Measurements from ENCODE around the gene ERCC1.

Gene ERCC1

GRCh38 chr19:45467115-45467455 lies 43.4 kb upstream of the ERCC1 start:
- H3K9me3 ChIP-seq (ENCODE audit: low read length), result no peaks in the 10 kb centered on the region
- peaks cover 22% of the 10 kb centered on the region for H3K4me1 ChIP-seq (ENCODE audit: insufficient read depth, low read length)
- no peaks in the 10 kb centered on the region for H3K36me3 ChIP-seq (ENCODE audit: insufficient read depth, low read length)
- H2AFZ ChIP-seq (ENCODE audit: low read depth, low read length), result peak overlapping the region; percentile 73
- H3K27me3 ChIP-seq (ENCODE audit: insufficient read depth, low read length), result no peaks in the 10 kb centered on the region
- H3K4me3 ChIP-seq (ENCODE audit: low read length), result peak overlapping the region; percentile 72

- no peaks in the 10 kb centered on the region for H3K9me3 ChIP-seq (ENCODE audit: low read length)
- no peak overlapping the region for H3K4me3 ChIP-seq (ENCODE audit: low read length)
- peaks cover 17% of the 10 kb centered on the region for H3K4me1 ChIP-seq (ENCODE audit: insufficient read depth, low read length)
- H3K36me3 ChIP-seq (ENCODE audit: insufficient read depth, low read length), result no peaks in the 10 kb centered on the region
- no peak overlapping the region for H2AFZ ChIP-seq (ENCODE audit: low read depth, low read length)
- peaks cover 4% of the 10 kb centered on the region for H3K27me3 ChIP-seq (ENCODE audit: insufficient read depth, low read length)
Measured at GRCh38 chr19:45464852-45465441, 41.2 kb upstream of the ERCC1 start.

GRCh38 chr19:45464274-45464673 lies 40.6 kb upstream of the ERCC1 start:
- Histone ChIP-seq H3K36me3 (ENCODE audit: insufficient read depth, low read length) (no peaks in the 10 kb centered on the region), H3K9me3 (ENCODE audit: low read length) (no peaks in the 10 kb centered on the region), H3K4me3 (ENCODE audit: low read length) (no peak overlapping the region), H2AFZ (ENCODE audit: low read depth, low read length) (no peak overlapping the region), H3K4me1 (ENCODE audit: insufficient read depth, low read length) (peaks cover 15% of the 10 kb centered on the region), H3K27me3 (ENCODE audit: insufficient read depth, low read length) (peaks cover 4% of the 10 kb centered on the region)

- Histone ChIP-seq H3K4me3 (ENCODE audit: low read length) (no peak overlapping the region), H3K36me3 (ENCODE audit: insufficient read depth, low read length) (no peaks in the 10 kb centered on the region), H3K27me3 (ENCODE audit: insufficient read depth, low read length) (peaks cover 4% of the 10 kb centered on the region), H2AFZ (ENCODE audit: low read depth, low read length) (no peak overlapping the region), H3K4me1 (ENCODE audit: insufficient read depth, low read length) (peaks cover 10% of the 10 kb centered on the region), H3K9me3 (ENCODE audit: low read length) (no peaks in the 10 kb centered on the region)
Measured at GRCh38 chr19:45463241-45463640, 39.5 kb upstream of the ERCC1 start.

GRCh38 chr19:45462174-45462573 lies 38.5 kb upstream of the ERCC1 start:
- Histone ChIP-seq H3K4me1 (ENCODE audit: insufficient read depth, low read length) (peaks cover 6% of the 10 kb centered on the region), H3K4me3 (ENCODE audit: low read length) (no peak overlapping the region), H3K36me3 (ENCODE audit: insufficient read depth, low read length) (no peaks in the 10 kb centered on the region), H2AFZ (ENCODE audit: low read depth, low read length) (no peak overlapping the region), H3K27me3 (ENCODE audit: insufficient read depth, low read length) (peaks cover 4% of the 10 kb centered on the region), H3K9me3 (ENCODE audit: low read length) (no peaks in the 10 kb centered on the region)

- peaks cover 4% of the 10 kb centered on the region for H3K27me3 ChIP-seq (ENCODE audit: insufficient read depth, low read length)
- H3K9me3 ChIP-seq (ENCODE audit: low read length), result no peaks in the 10 kb centered on the region
- peaks cover 8% of the 10 kb centered on the region for H3K4me1 ChIP-seq (ENCODE audit: insufficient read depth, low read length)
- no peaks in the 10 kb centered on the region for H3K36me3 ChIP-seq (ENCODE audit: insufficient read depth, low read length)
- no peak overlapping the region for H3K4me3 ChIP-seq (ENCODE audit: low read length)
- no peak overlapping the region for H2AFZ ChIP-seq (ENCODE audit: low read depth, low read length)
Measured at GRCh38 chr19:45460807-45461347, 37.2 kb upstream of the ERCC1 start.

GRCh38 chr19:45457776-45458175 lies 34.1 kb upstream of the ERCC1 start:
- H2AFZ ChIP-seq (ENCODE audit: low read depth, low read length), result no peak overlapping the region
- no peaks in the 10 kb centered on the region for H3K9me3 ChIP-seq (ENCODE audit: low read length)
- H3K4me1 ChIP-seq (ENCODE audit: insufficient read depth, low read length), result peaks cover 10% of the 10 kb centered on the region
- peaks cover 4% of the 10 kb centered on the region for H3K27me3 ChIP-seq (ENCODE audit: insufficient read depth, low read length)
- H3K4me3 ChIP-seq (ENCODE audit: low read length), result no peak overlapping the region
- H3K36me3 ChIP-seq (ENCODE audit: insufficient read depth, low read length), result no peaks in the 10 kb centered on the region

GRCh38 chr19:45456500-45456815 lies 32.7 kb upstream of the ERCC1 start:
- H3K4me1 ChIP-seq (ENCODE audit: insufficient read depth, low read length), result peaks cover 10% of the 10 kb centered on the region
- H3K27me3 ChIP-seq (ENCODE audit: insufficient read depth, low read length), result peaks cover 4% of the 10 kb centered on the region
- H3K9me3 ChIP-seq (ENCODE audit: low read length), result no peaks in the 10 kb centered on the region
- H3K4me3 ChIP-seq (ENCODE audit: low read length), result no peak overlapping the region
- no peaks in the 10 kb centered on the region for H3K36me3 ChIP-seq (ENCODE audit: insufficient read depth, low read length)
- H2AFZ ChIP-seq (ENCODE audit: low read depth, low read length), result no peak overlapping the region

- H3K9me3 ChIP-seq (ENCODE audit: low read length), result no peaks in the 10 kb centered on the region
- no peaks in the 10 kb centered on the region for H3K36me3 ChIP-seq (ENCODE audit: insufficient read depth, low read length)
- peaks cover 15% of the 10 kb centered on the region for H3K4me1 ChIP-seq (ENCODE audit: insufficient read depth, low read length)
- H2AFZ ChIP-seq (ENCODE audit: low read depth, low read length), result no peak overlapping the region
- H3K27me3 ChIP-seq (ENCODE audit: insufficient read depth, low read length), result peaks cover 3% of the 10 kb centered on the region
- H3K4me3 ChIP-seq (ENCODE audit: low read length), result peak overlapping the region; percentile 11
Measured at GRCh38 chr19:45455707-45456499, 32.2 kb upstream of the ERCC1 start.

- no peak overlapping the region for H2AFZ ChIP-seq (ENCODE audit: low read depth, low read length)
- no peaks in the 10 kb centered on the region for H3K36me3 ChIP-seq (ENCODE audit: insufficient read depth, low read length)
- H3K4me3 ChIP-seq (ENCODE audit: low read length), result no peak overlapping the region
- peaks cover 22% of the 10 kb centered on the region for H3K4me1 ChIP-seq (ENCODE audit: insufficient read depth, low read length)
- H3K9me3 ChIP-seq (ENCODE audit: low read length), result no peaks in the 10 kb centered on the region
- H3K27me3 ChIP-seq (ENCODE audit: insufficient read depth, low read length), result no peaks in the 10 kb centered on the region
Measured at GRCh38 chr19:45451850-45452387, 28.2 kb upstream of the ERCC1 start.

GRCh38 chr19:45451131-45451849 lies 27.6 kb upstream of the ERCC1 start:
- Histone ChIP-seq H2AFZ (ENCODE audit: low read depth, low read length) (peak overlapping the region; percentile 88), H3K36me3 (ENCODE audit: insufficient read depth, low read length) (no peaks in the 10 kb centered on the region), H3K27me3 (ENCODE audit: insufficient read depth, low read length) (no peaks in the 10 kb centered on the region), H3K4me3 (ENCODE audit: low read length) (peak overlapping the region; percentile 50), H3K4me1 (ENCODE audit: insufficient read depth, low read length) (peaks cover 21% of the 10 kb centered on the region), H3K9me3 (ENCODE audit: low read length) (no peaks in the 10 kb centered on the region)

- Histone ChIP-seq H3K4me1 (ENCODE audit: insufficient read depth, low read length) (peaks cover 11% of the 10 kb centered on the region), H2AFZ (ENCODE audit: low read depth, low read length) (no peak overlapping the region), H3K9me3 (ENCODE audit: low read length) (no peaks in the 10 kb centered on the region), H3K27me3 (ENCODE audit: insufficient read depth, low read length) (no peaks in the 10 kb centered on the region), H3K36me3 (ENCODE audit: insufficient read depth, low read length) (no peaks in the 10 kb centered on the region), H3K4me3 (ENCODE audit: low read length) (peak overlapping the region; percentile 48)
Measured at GRCh38 chr19:45450012-45450333, 26.3 kb upstream of the ERCC1 start.

GRCh38 chr19:45448887-45449299 lies 25.2 kb upstream of the ERCC1 start:
- H2AFZ ChIP-seq (ENCODE audit: low read depth, low read length), result no peak overlapping the region
- peaks cover 17% of the 10 kb centered on the region for H3K4me1 ChIP-seq (ENCODE audit: insufficient read depth, low read length)
- H3K27me3 ChIP-seq (ENCODE audit: insufficient read depth, low read length), result no peaks in the 10 kb centered on the region
- H3K9me3 ChIP-seq (ENCODE audit: low read length), result no peaks in the 10 kb centered on the region
- no peak overlapping the region for H3K4me3 ChIP-seq (ENCODE audit: low read length)
- H3K36me3 ChIP-seq (ENCODE audit: insufficient read depth, low read length), result no peaks in the 10 kb centered on the region
